ENCODE results near the gene GRID2.

Gene GRID2

GRCh38 chr4:93212250-93212649 is 908.5 kb downstream of the GRID2 start:
- no peaks in the 10 kb centered on the region for H3K36me3 ChIP-seq (ENCODE audit: insufficient read depth, low read depth, low read length)
- H3K4me3 ChIP-seq (ENCODE audit: low read length): no peak overlapping the region
- H3K9me3 ChIP-seq (ENCODE audit: insufficient read depth, low read depth, low read length): no peaks in the 10 kb centered on the region
- H3K4me1 ChIP-seq (ENCODE audit: insufficient read depth, low read length): no peaks in the 10 kb centered on the region; the same call in none of the 2 replicates
- no peaks in the 10 kb centered on the region for H3K27me3 ChIP-seq (ENCODE audit: insufficient read depth, low read length)
- H3K27ac ChIP-seq (ENCODE audit: low read length): no peak overlapping the region
- H3K9ac ChIP-seq (ENCODE audit: low read depth, low read length): no peak overlapping the region

- Histone ChIP-seq H3K4me1 (ENCODE audit: insufficient read depth, low read length) (no peaks in the 10 kb centered on the region), H3K9ac (ENCODE audit: low read depth, low read length) (no peak overlapping the region), H3K27ac (ENCODE audit: low read length) (no peak overlapping the region), H3K27me3 (ENCODE audit: insufficient read depth, low read length) (no peaks in the 10 kb centered on the region), H3K4me3 (ENCODE audit: low read length) (no peak overlapping the region), H3K36me3 (ENCODE audit: insufficient read depth, low read depth, low read length) (no peaks in the 10 kb centered on the region), H3K9me3 (ENCODE audit: insufficient read depth, low read depth, low read length) (no peaks in the 10 kb centered on the region)
These were observed 912.9 kb downstream of the GRID2 start for GRCh38 chr4:93216646-93217045.

GRCh38 chr4:93217431-93217830 is 913.7 kb downstream of the GRID2 start:
- no peaks in the 10 kb centered on the region for H3K36me3 ChIP-seq (ENCODE audit: insufficient read depth, low read depth, low read length)
- H3K9ac ChIP-seq (ENCODE audit: low read depth, low read length): no peak overlapping the region
- H3K4me1 ChIP-seq (ENCODE audit: insufficient read depth, low read length): no peaks in the 10 kb centered on the region
- H3K4me3 ChIP-seq (ENCODE audit: low read length): no peak overlapping the region
- no peak overlapping the region for H3K27ac ChIP-seq (ENCODE audit: low read length)
- H3K27me3 ChIP-seq (ENCODE audit: insufficient read depth, low read length): no peaks in the 10 kb centered on the region
- H3K9me3 ChIP-seq (ENCODE audit: insufficient read depth, low read depth, low read length): no peaks in the 10 kb centered on the region

- no peak overlapping the region for H3K27ac ChIP-seq (ENCODE audit: low read length)
- H3K36me3 ChIP-seq (ENCODE audit: insufficient read depth, low read depth, low read length): no peaks in the 10 kb centered on the region
- no peaks in the 10 kb centered on the region for H3K4me1 ChIP-seq (ENCODE audit: insufficient read depth, low read length)
- H3K9me3 ChIP-seq (ENCODE audit: insufficient read depth, low read depth, low read length): no peaks in the 10 kb centered on the region
- no peak overlapping the region for H3K9ac ChIP-seq (ENCODE audit: low read depth, low read length)
- H3K27me3 ChIP-seq (ENCODE audit: insufficient read depth, low read length): no peaks in the 10 kb centered on the region
- H3K4me3 ChIP-seq (ENCODE audit: low read length): no peak overlapping the region
These were observed 918.0 kb downstream of the GRID2 start for GRCh38 chr4:93221771-93222170.

GRCh38 chr4:93228021-93228420 is 924.3 kb downstream of the GRID2 start:
- no peak overlapping the region for H3K9ac ChIP-seq (ENCODE audit: low read depth, low read length)
- no peak overlapping the region for H3K4me3 ChIP-seq (ENCODE audit: low read length)
- H3K27ac ChIP-seq (ENCODE audit: low read length): no peak overlapping the region
- no peaks in the 10 kb centered on the region for H3K4me1 ChIP-seq (ENCODE audit: insufficient read depth, low read length)
- H3K36me3 ChIP-seq (ENCODE audit: insufficient read depth, low read depth, low read length): no peaks in the 10 kb centered on the region
- H3K27me3 ChIP-seq (ENCODE audit: insufficient read depth, low read length): no peaks in the 10 kb centered on the region
- H3K9me3 ChIP-seq (ENCODE audit: insufficient read depth, low read depth, low read length): no peaks in the 10 kb centered on the region

- H3K4me3 ChIP-seq (ENCODE audit: low read length): no peak overlapping the region
- no peaks in the 10 kb centered on the region; the same call in 1 of the 2 replicates for H3K4me1 ChIP-seq (ENCODE audit: insufficient read depth, low read length)
- H3K9me3 ChIP-seq (ENCODE audit: insufficient read depth, low read depth, low read length): no peaks in the 10 kb centered on the region
- H3K27ac ChIP-seq (ENCODE audit: low read length): no peak overlapping the region
- H3K9ac ChIP-seq (ENCODE audit: low read depth, low read length): no peak overlapping the region
- no peaks in the 10 kb centered on the region for H3K27me3 ChIP-seq (ENCODE audit: insufficient read depth, low read length)
- no peaks in the 10 kb centered on the region for H3K36me3 ChIP-seq (ENCODE audit: insufficient read depth, low read depth, low read length)
These were observed 929.1 kb downstream of the GRID2 start for GRCh38 chr4:93232883-93233282.

GRCh38 chr4:93237521-93237920 is 933.8 kb downstream of the GRID2 start:
- no peaks in the 10 kb centered on the region for H3K9me3 ChIP-seq (ENCODE audit: insufficient read depth, low read depth, low read length)
- H3K4me1 ChIP-seq (ENCODE audit: insufficient read depth, low read length): no peaks in the 10 kb centered on the region; the same call in 1 of the 2 replicates
- no peak overlapping the region for H3K27ac ChIP-seq (ENCODE audit: low read length)
- H3K4me3 ChIP-seq (ENCODE audit: low read length): no peak overlapping the region
- H3K9ac ChIP-seq (ENCODE audit: low read depth, low read length): no peak overlapping the region
- no peaks in the 10 kb centered on the region for H3K36me3 ChIP-seq (ENCODE audit: insufficient read depth, low read depth, low read length)
- H3K27me3 ChIP-seq (ENCODE audit: insufficient read depth, low read length): no peaks in the 10 kb centered on the region

- Histone ChIP-seq H3K9ac (ENCODE audit: low read depth, low read length) (no peak overlapping the region), H3K27me3 (ENCODE audit: insufficient read depth, low read length) (no peaks in the 10 kb centered on the region), H3K4me3 (ENCODE audit: low read length) (no peak overlapping the region), H3K4me1 (ENCODE audit: insufficient read depth, low read length) (no peaks in the 10 kb centered on the region), H3K36me3 (ENCODE audit: insufficient read depth, low read depth, low read length) (no peaks in the 10 kb centered on the region), H3K9me3 (ENCODE audit: insufficient read depth, low read depth, low read length) (no peaks in the 10 kb centered on the region), H3K27ac (ENCODE audit: low read length) (no peak overlapping the region)
These were observed 939.5 kb downstream of the GRID2 start for GRCh38 chr4:93243262-93243661.

- no peak overlapping the region for H3K9ac ChIP-seq (ENCODE audit: low read depth, low read length)
- no peak overlapping the region for H3K27ac ChIP-seq (ENCODE audit: low read length)
- H3K36me3 ChIP-seq (ENCODE audit: insufficient read depth, low read depth, low read length): no peaks in the 10 kb centered on the region
- no peaks in the 10 kb centered on the region for H3K4me1 ChIP-seq (ENCODE audit: insufficient read depth, low read length)
- H3K27me3 ChIP-seq (ENCODE audit: insufficient read depth, low read length): no peaks in the 10 kb centered on the region
- no peak overlapping the region for H3K4me3 ChIP-seq (ENCODE audit: low read length)
- no peaks in the 10 kb centered on the region for H3K9me3 ChIP-seq (ENCODE audit: insufficient read depth, low read depth, low read length)
These were observed 957.4 kb downstream of the GRID2 start for GRCh38 chr4:93261207-93261606.

GRCh38 chr4:93263166-93263565 is 959.4 kb downstream of the GRID2 start:
- H3K27ac ChIP-seq (ENCODE audit: low read length): no peak overlapping the region
- no peak overlapping the region for H3K4me3 ChIP-seq (ENCODE audit: low read length)
- no peaks in the 10 kb centered on the region for H3K36me3 ChIP-seq (ENCODE audit: insufficient read depth, low read depth, low read length)
- no peaks in the 10 kb centered on the region for H3K27me3 ChIP-seq (ENCODE audit: insufficient read depth, low read length)
- no peaks in the 10 kb centered on the region for H3K4me1 ChIP-seq (ENCODE audit: insufficient read depth, low read length)
- no peaks in the 10 kb centered on the region for H3K9me3 ChIP-seq (ENCODE audit: insufficient read depth, low read depth, low read length)
- no peak overlapping the region for H3K9ac ChIP-seq (ENCODE audit: low read depth, low read length)

GRCh38 chr4:93267747-93268146 is 964.0 kb downstream of the GRID2 start:
- H3K4me1 ChIP-seq (ENCODE audit: insufficient read depth, low read length): no peaks in the 10 kb centered on the region
- no peaks in the 10 kb centered on the region for H3K9me3 ChIP-seq (ENCODE audit: insufficient read depth, low read depth, low read length)
- H3K27ac ChIP-seq (ENCODE audit: low read length): no peak overlapping the region
- no peak overlapping the region for H3K4me3 ChIP-seq (ENCODE audit: low read length)
- no peaks in the 10 kb centered on the region for H3K36me3 ChIP-seq (ENCODE audit: insufficient read depth, low read depth, low read length)
- H3K9ac ChIP-seq (ENCODE audit: low read depth, low read length): no peak overlapping the region
- H3K27me3 ChIP-seq (ENCODE audit: insufficient read depth, low read length): no peaks in the 10 kb centered on the region

GRCh38 chr4:93285346-93285745 is 981.6 kb downstream of the GRID2 start:
- Histone ChIP-seq H3K9me3 (ENCODE audit: insufficient read depth, low read depth, low read length) (no peaks in the 10 kb centered on the region), H3K4me3 (ENCODE audit: low read length) (no peak overlapping the region), H3K27ac (ENCODE audit: low read length) (no peak overlapping the region), H3K36me3 (ENCODE audit: insufficient read depth, low read depth, low read length) (no peaks in the 10 kb centered on the region), H3K9ac (ENCODE audit: low read depth, low read length) (no peak overlapping the region), H3K27me3 (ENCODE audit: insufficient read depth, low read length) (no peaks in the 10 kb centered on the region), H3K4me1 (ENCODE audit: insufficient read depth, low read length) (no peaks in the 10 kb centered on the region; the same call in 1 of the 2 replicates)

- H3K4me3 ChIP-seq (ENCODE audit: low read length): no peak overlapping the region
- H3K9me3 ChIP-seq (ENCODE audit: insufficient read depth, low read depth, low read length): no peaks in the 10 kb centered on the region
- H3K27ac ChIP-seq (ENCODE audit: low read length): no peak overlapping the region
- no peaks in the 10 kb centered on the region for H3K4me1 ChIP-seq (ENCODE audit: insufficient read depth, low read length)
- H3K9ac ChIP-seq (ENCODE audit: low read depth, low read length): no peak overlapping the region
- no peaks in the 10 kb centered on the region for H3K27me3 ChIP-seq (ENCODE audit: insufficient read depth, low read length)
- H3K36me3 ChIP-seq (ENCODE audit: insufficient read depth, low read depth, low read length): no peaks in the 10 kb centered on the region
These were observed 985.5 kb downstream of the GRID2 start for GRCh38 chr4:93289241-93289640.
